Prostate gland (tissue), 2 donors: ENCODE results near the gene TMEM94.

ENCODE experiments used
- CTCF ChIP-seq, 4 experiments: fragments of 200-600 bp in 2 of 4; fragments of 450-650 bp in 2 of 4; sonication (generic) in 2 of 4; IDR thresholded peaks; 1 replicate in 3 of 4; 2 replicates in 1 of 4; pipeline ENCODE4 v1.5.1; 2016 to 2019; ENCODE audit warnings: antibody characterized with exemption in 4 of 4, mild to moderate bottlenecking in 2 of 4, moderate library complexity in 2 of 4
- POLR2A ChIP-seq: fragments of 450-650 bp; IDR thresholded peaks from one replicate; pipeline ENCODE4 v1.6.1; 2016; ENCODE audit warnings: antibody characterized with exemption, mild to moderate bottlenecking
- POLR2AphosphoS5 ChIP-seq: sonication (generic); formaldehyde crosslinking; IDR thresholded peaks from one replicate; pipeline ENCODE4 v1.6.1; 2017; ENCODE audit warnings: antibody characterized with exemption

DNA sequence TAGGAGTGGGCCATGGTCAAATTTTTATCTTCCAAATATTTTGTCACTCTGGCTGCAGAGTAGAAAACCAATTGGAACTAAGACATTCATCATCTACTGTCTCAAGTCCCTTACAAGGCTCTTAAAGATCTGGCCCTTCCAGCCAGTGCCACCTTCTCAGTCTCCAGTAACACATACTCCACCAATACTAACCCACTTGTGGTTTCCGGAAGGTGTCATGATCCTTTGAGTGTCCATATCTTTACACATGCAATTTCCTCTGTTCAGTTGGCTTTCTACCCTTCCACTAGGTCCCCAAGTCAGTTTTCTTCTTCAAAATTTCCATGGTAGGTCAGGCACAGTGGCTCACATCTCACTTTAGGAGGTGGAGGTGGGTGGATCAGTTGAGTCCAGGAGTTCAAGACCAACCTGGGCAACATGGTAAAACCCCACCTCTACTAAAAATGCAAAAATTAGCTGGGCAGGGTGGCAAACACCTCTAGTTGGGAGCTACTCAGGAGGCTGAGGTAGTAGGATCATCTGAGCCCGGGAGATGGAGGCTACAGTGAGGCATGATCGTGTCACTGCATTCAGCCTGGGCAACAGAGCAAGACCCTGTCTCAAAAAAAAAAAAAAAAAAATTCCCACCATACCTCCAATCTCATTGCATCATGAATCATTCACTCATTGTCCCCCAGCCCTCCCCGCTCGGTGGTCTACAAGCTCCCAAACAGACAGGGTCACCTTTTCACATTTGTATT is 44.9 kb upstream of the TMEM94 start:
- TF ChIP-seq CTCF (IDR thresholded peaks at IDR 0.05), result no peak
- TF ChIP-seq POLR2A, result no peak
- TF ChIP-seq POLR2AphosphoS5, result no peak
